ENCODE measurements around the gene PPP1R14C.

Gene PPP1R14C

GRCh38 chr6:150156460-150156859, 13.6 kb downstream of the PPP1R14C start:
- no peaks in the 10 kb centered on the region for H3K36me3 ChIP-seq
- H3K4me3 ChIP-seq (ENCODE audit: low read depth, low read length) = no peak overlapping the region
- no peaks in the 10 kb centered on the region for H3K4me1 ChIP-seq
- no peak for TF ChIP-seq CTCF (IDR thresholded peaks at IDR 0.05; ENCODE audit: low read depth, low read length)
- no peak for DNase-seq
- peaks cover 10% of the 10 kb centered on the region for H3K27me3 ChIP-seq
- no peaks in the 10 kb centered on the region for H3K9me3 ChIP-seq

GRCh38 chr6:150157081-150157480, 14.2 kb downstream of the PPP1R14C start:
- no peak for DNase-seq
- Histone ChIP-seq H3K27me3 (peaks cover 10% of the 10 kb centered on the region), H3K36me3 (no peaks in the 10 kb centered on the region), H3K9me3 (no peaks in the 10 kb centered on the region), H3K4me1 (no peaks in the 10 kb centered on the region), H3K4me3 (ENCODE audit: low read depth, low read length) (no peak overlapping the region)
- TF ChIP-seq CTCF (IDR thresholded peaks at IDR 0.05; ENCODE audit: low read depth, low read length) = no peak

GRCh38 chr6:150159757-150160156, 16.9 kb downstream of the PPP1R14C start:
- Histone ChIP-seq H3K4me1 (no peaks in the 10 kb centered on the region), H3K9me3 (no peaks in the 10 kb centered on the region), H3K36me3 (no peaks in the 10 kb centered on the region), H3K27me3 (peaks cover 3% of the 10 kb centered on the region), H3K4me3 (ENCODE audit: low read depth, low read length) (no peak overlapping the region)
- no peak for TF ChIP-seq CTCF (IDR thresholded peaks at IDR 0.05; ENCODE audit: low read depth, low read length)
- DNase-seq = no peak

GRCh38 chr6:150163970-150164369, 21.1 kb downstream of the PPP1R14C start:
- H3K27me3 ChIP-seq = no peaks in the 10 kb centered on the region
- DNase-seq = no peak
- H3K36me3 ChIP-seq = no peaks in the 10 kb centered on the region
- no peak for TF ChIP-seq CTCF (IDR thresholded peaks at IDR 0.05; ENCODE audit: low read depth, low read length)
- H3K4me3 ChIP-seq (ENCODE audit: low read depth, low read length) = no peak overlapping the region
- no peaks in the 10 kb centered on the region for H3K4me1 ChIP-seq
- H3K9me3 ChIP-seq = no peaks in the 10 kb centered on the region

GRCh38 chr6:150165020-150165702, 22.3 kb downstream of the PPP1R14C start:
- Histone ChIP-seq H3K36me3 (no peaks in the 10 kb centered on the region), H3K4me1 (no peaks in the 10 kb centered on the region), H3K4me3 (ENCODE audit: low read depth, low read length) (no peak overlapping the region), H3K9me3 (no peaks in the 10 kb centered on the region), H3K27me3 (no peaks in the 10 kb centered on the region)
- no peak for DNase-seq
- TF ChIP-seq CTCF (IDR thresholded peaks at IDR 0.05; ENCODE audit: low read depth, low read length) = no peak

GRCh38 chr6:150167479-150167873, 24.6 kb downstream of the PPP1R14C start:
- no peak for TF ChIP-seq CTCF (IDR thresholded peaks at IDR 0.05; ENCODE audit: low read depth, low read length)
- no peak for DNase-seq
- no peak overlapping the region for H3K4me3 ChIP-seq (ENCODE audit: low read depth, low read length)

More at GRCh38 chr6:150167479-150167873, 24.6 kb downstream of the PPP1R14C start:
- no peaks in the 10 kb centered on the region for H3K36me3 ChIP-seq
- no peaks in the 10 kb centered on the region for H3K27me3 ChIP-seq
- H3K9me3 ChIP-seq = no peaks in the 10 kb centered on the region
- no peaks in the 10 kb centered on the region for H3K4me1 ChIP-seq
